A172 (cell line): ENCODE results near the gene ESYT2. TPM values are rescaled to one million over a fixed set of nuclear protein-coding genes. Genes with fewer than 3 reads are reported as not detected.
A peak's percentile ranks its signal among the peaks of the same experiment; 100 is the strongest.
"Not testable (repeated sequence)": the region's sequence is repeated elsewhere in the genome, so short reads cannot be mapped to it uniquely, and the experiment has no call there.

Source experiments
- DNase-seq: peaks from one replicate; pipeline ENCODE4 v3.0.0-alpha.2; 2015; ENCODE audit warnings: low spot score
- total RNA-seq: library from RNA; depleted of rRNA; stranded (reverse); fragments of >200 nt; shearing (Covaris generic); gene quantifications from 2 replicates; pipeline ENCODE4 v1.2.3, GENCODE V29; 2014; rRNA removed

The ESYT2 gene
- total RNA-seq, 1 experiment from 2014 or later: 48.4 TPM

- no peak for DNase-seq
Observed at GRCh38 chr7:158702196-158702595, 127.1 kb downstream of the ESYT2 start.

DNA sequence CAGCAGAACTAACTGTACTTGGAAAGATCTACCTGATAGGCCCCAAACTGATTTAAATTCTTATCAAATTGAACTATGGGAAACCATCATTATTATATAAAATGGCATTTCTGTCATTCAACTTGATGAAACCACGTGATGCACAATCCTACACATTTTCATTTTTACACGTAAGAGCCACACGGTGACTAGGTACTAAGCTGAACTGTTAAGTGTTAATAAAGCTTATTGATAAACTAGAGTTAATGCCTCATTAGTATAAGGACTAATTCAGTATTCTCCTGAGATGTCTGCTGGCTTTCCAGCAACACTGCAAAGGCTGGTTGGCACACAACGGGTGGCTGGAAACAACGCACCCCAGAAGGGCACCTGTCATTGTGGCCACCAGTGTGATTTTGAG lies 129.3 kb downstream of the ESYT2 start:
- DNase-seq: no peak

DNA sequence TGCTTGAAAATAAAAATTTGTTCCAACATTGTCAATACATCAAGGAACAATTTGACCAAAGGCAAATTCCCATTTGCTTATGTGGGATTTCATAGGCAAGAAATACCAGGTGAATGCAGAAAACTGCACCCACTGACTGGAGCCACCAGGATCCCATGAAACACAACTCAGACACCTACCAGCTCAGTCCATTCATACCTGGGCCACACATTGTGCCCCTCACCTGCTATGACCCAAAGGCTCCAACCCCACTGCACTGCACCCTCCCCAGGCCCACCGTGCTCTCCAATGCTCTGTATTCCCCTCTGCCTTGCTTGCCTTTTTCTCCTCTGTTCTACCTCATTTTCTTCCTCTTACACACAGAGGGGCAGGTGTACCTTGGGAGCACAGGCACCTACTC lies 130.0 kb downstream of the ESYT2 start:
- DNase-seq: no peak

DNA sequence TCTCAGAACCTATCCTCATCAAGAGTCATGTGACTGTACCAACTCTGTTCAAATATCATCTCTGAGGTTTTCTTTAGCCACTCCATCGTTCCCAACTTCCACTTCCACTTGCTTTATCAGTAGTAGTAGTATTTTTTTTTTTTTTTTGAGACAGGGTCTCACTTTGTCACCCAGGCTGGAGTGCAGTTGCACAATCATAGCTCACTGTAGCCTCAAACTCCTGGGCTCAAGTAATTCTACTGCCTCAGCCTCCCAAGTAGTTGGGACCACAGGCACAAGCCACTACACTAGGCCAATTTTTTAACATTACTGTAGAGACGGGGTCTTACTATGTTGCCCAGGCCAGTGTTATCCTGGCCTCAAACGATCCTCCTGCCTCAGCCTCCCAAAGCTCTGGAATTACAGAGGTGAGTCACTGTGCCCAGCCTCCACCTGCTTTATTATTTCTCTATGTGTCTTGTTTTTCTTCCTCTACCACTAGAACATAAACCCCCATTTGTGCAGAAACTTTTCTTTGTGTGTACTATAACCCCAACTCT lies 130.6 kb downstream of the ESYT2 start:
- no peak for DNase-seq

GRCh38 chr7:158697597-158697996 lies 131.7 kb downstream of the ESYT2 start:
- DNase-seq: not testable (repeated sequence)

DNA sequence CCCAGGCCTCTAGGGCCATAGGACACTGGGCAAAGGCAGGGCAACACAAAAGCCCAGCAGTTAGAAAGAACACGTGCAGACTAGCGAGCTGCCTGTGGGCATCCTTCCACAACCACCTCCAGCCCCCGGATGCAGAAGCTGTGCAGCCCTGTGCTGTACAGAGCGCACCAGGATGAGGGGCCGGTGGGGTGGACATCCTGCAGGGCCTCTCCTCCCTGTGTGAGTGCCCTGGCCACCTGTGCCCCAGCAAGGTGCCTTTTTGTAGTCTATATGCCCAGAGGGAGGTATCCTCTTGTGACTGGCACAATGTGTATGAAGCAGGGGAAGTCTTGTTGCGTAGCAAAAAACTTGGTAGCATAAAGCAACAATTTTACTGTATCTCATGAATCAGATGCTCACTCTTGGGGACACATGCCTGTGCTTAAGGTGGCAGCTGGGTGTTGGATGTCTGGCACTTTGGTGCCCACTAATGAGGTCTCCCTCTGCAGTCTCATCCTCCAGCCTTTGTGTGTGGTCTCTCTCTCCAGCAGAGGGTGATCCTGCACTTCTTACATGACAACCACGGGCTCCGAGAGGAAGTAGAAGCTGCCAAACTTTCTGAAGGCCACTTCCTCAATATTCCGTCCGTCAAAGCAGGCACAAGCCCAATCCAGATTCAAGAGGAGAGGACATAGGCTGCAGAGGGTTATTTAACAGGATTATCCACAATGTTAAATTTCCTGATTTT lies 133.4 kb downstream of the ESYT2 start:
- peak; percentile 71 for DNase-seq

- DNase-seq: no peak
Observed at GRCh38 chr7:158695056-158695455, 134.3 kb downstream of the ESYT2 start.

GRCh38 chr7:158694650-158695049 lies 134.7 kb downstream of the ESYT2 start:
- no peak for DNase-seq

- no peak for DNase-seq
Observed at GRCh38 chr7:158689488-158689887, 139.8 kb downstream of the ESYT2 start.

DNA sequence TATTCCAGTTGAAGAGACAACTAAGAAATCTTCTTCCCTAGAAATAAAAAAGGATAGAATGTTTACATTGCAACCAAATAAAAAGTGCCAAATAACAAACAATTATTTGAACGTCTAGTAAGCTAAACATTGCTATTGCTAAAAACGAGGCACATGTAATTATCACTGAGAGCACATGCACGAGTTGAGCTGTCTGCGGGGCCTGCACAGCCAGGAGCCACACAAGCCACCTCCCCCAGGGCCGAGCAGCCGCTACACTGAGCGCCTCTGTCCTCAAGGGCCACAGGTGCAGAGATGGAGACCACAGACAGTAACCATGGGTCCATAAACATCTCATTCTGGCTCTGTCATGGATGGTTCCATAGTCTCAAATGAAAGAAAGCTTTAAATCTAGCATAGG lies 141.9 kb downstream of the ESYT2 start:
- no peak for DNase-seq

GRCh38 chr7:158685693-158686092 lies 143.6 kb downstream of the ESYT2 start:
- DNase-seq: no peak

GRCh38 chr7:158684329-158684728 lies 145.0 kb downstream of the ESYT2 start:
- DNase-seq: no peak

- DNase-seq: no peak
Observed at GRCh38 chr7:158683541-158683940, 145.8 kb downstream of the ESYT2 start.

GRCh38 chr7:158682456-158682855 lies 146.9 kb downstream of the ESYT2 start:
- DNase-seq: no peak

Other genes starting within 250 kb of the ESYT2 start
- 2.2 and 4.4 TPM in 2 replicates for gene PTPRN2, start 241.7 kb downstream of the ESYT2 start, total RNA-seq
- 34.2 and 41.4 TPM in 2 replicates for gene NCAPG2, start 124.7 kb downstream of the ESYT2 start, total RNA-seq
- 3.9 and 9.6 TPM in 2 replicates for gene DYNC2I1, start 27.0 kb upstream of the ESYT2 start, total RNA-seq